HS-5 (cell line): ENCODE results near the gene FBXW12.

Experiments used
- DNase-seq: peaks from one replicate; pipeline ENCODE4 v3.0.0-alpha.2; 2012; ENCODE audit warnings: low read depth

FBXW12 gene

GRCh38 chr3:48409291-48410201 is 37.5 kb downstream of the FBXW12 start:
- DNase-seq = no peak

- DNase-seq = no peak
Observed at GRCh38 chr3:48410205-48411040, 38.4 kb downstream of the FBXW12 start.

- no peak for DNase-seq
Observed at GRCh38 chr3:48411041-48411588, 39.1 kb downstream of the FBXW12 start.

- DNase-seq = no peak
Observed at GRCh38 chr3:48411606-48412374, 39.8 kb downstream of the FBXW12 start.

GRCh38 chr3:48412375-48413001 is 40.5 kb downstream of the FBXW12 start:
- no peak for DNase-seq

- DNase-seq = no peak
Observed at GRCh38 chr3:48413086-48413485, 41.1 kb downstream of the FBXW12 start.

GRCh38 chr3:48413611-48414010 is 41.6 kb downstream of the FBXW12 start:
- DNase-seq = no peak

- no peak for DNase-seq
Observed at GRCh38 chr3:48414376-48415250, 42.6 kb downstream of the FBXW12 start.

- DNase-seq = no peak
Observed at GRCh38 chr3:48415251-48415953, 43.4 kb downstream of the FBXW12 start.

GRCh38 chr3:48416091-48416505 is 44.1 kb downstream of the FBXW12 start:
- no peak for DNase-seq

GRCh38 chr3:48416546-48416945 is 44.5 kb downstream of the FBXW12 start:
- no peak for DNase-seq

- DNase-seq = no peak
Observed at GRCh38 chr3:48417529-48418108, 45.6 kb downstream of the FBXW12 start.

GRCh38 chr3:48418140-48418539 is 46.1 kb downstream of the FBXW12 start:
- DNase-seq = no peak

GRCh38 chr3:48418651-48419050 is 46.6 kb downstream of the FBXW12 start:
- DNase-seq = no peak

GRCh38 chr3:48419149-48419548 is 47.1 kb downstream of the FBXW12 start:
- DNase-seq = no peak

GRCh38 chr3:48419597-48419996 is 47.6 kb downstream of the FBXW12 start:
- DNase-seq = no peak

- DNase-seq = no peak
Observed at GRCh38 chr3:48420561-48420960, 48.5 kb downstream of the FBXW12 start.

- DNase-seq = no peak
Observed at GRCh38 chr3:48422272-48422671, 50.3 kb downstream of the FBXW12 start.

- DNase-seq = no peak
Observed at GRCh38 chr3:48422681-48423080, 50.7 kb downstream of the FBXW12 start.
